ENCODE results near the gene SRP14.

The SRP14 gene

GRCh38 chr15:40051616-40052415 is 12.8 kb upstream of the SRP14 start:
- Histone ChIP-seq H3K9me3 (ENCODE audit: low read length) (no peaks in the 10 kb centered on the region), H3K4me1 (ENCODE audit: insufficient read depth, low read length) (peaks cover 4% of the 10 kb centered on the region), H2AFZ (ENCODE audit: low read depth, low read length) (no peak overlapping the region), H3K4me3 (ENCODE audit: low read length) (no peak overlapping the region), H3K36me3 (ENCODE audit: insufficient read depth, low read length) (peaks cover 3% of the 10 kb centered on the region), H3K27me3 (ENCODE audit: insufficient read depth, low read length) (no peaks in the 10 kb centered on the region)

GRCh38 chr15:40050788-40051470 is 11.9 kb upstream of the SRP14 start:
- Histone ChIP-seq H3K4me1 (ENCODE audit: insufficient read depth, low read length) (no peaks in the 10 kb centered on the region), H3K36me3 (ENCODE audit: insufficient read depth, low read length) (peaks cover 3% of the 10 kb centered on the region), H3K4me3 (ENCODE audit: low read length) (no peak overlapping the region), H2AFZ (ENCODE audit: low read depth, low read length) (no peak overlapping the region), H3K9me3 (ENCODE audit: low read length) (no peaks in the 10 kb centered on the region), H3K27me3 (ENCODE audit: insufficient read depth, low read length) (no peaks in the 10 kb centered on the region)

- H3K4me1 ChIP-seq (ENCODE audit: insufficient read depth, low read length): no peaks in the 10 kb centered on the region
- no peaks in the 10 kb centered on the region for H3K27me3 ChIP-seq (ENCODE audit: insufficient read depth, low read length)
- peaks cover 3% of the 10 kb centered on the region for H3K36me3 ChIP-seq (ENCODE audit: insufficient read depth, low read length)
- no peaks in the 10 kb centered on the region for H3K9me3 ChIP-seq (ENCODE audit: low read length)
- H2AFZ ChIP-seq (ENCODE audit: low read depth, low read length): no peak overlapping the region
- H3K4me3 ChIP-seq (ENCODE audit: low read length): no peak overlapping the region
These were observed 10.0 kb upstream of the SRP14 start for GRCh38 chr15:40048926-40049475.

- no peaks in the 10 kb centered on the region for H3K9me3 ChIP-seq (ENCODE audit: low read length)
- no peak overlapping the region for H2AFZ ChIP-seq (ENCODE audit: low read depth, low read length)
- peaks cover 3% of the 10 kb centered on the region for H3K36me3 ChIP-seq (ENCODE audit: insufficient read depth, low read length)
- no peaks in the 10 kb centered on the region for H3K4me1 ChIP-seq (ENCODE audit: insufficient read depth, low read length)
- H3K27me3 ChIP-seq (ENCODE audit: insufficient read depth, low read length): no peaks in the 10 kb centered on the region
- no peak overlapping the region for H3K4me3 ChIP-seq (ENCODE audit: low read length)
These were observed 9.3 kb upstream of the SRP14 start for GRCh38 chr15:40048211-40048792.

GRCh38 chr15:40047415-40048210 is 8.6 kb upstream of the SRP14 start:
- no peaks in the 10 kb centered on the region for H3K9me3 ChIP-seq (ENCODE audit: low read length)
- no peak overlapping the region for H2AFZ ChIP-seq (ENCODE audit: low read depth, low read length)
- H3K4me1 ChIP-seq (ENCODE audit: insufficient read depth, low read length): no peaks in the 10 kb centered on the region
- H3K36me3 ChIP-seq (ENCODE audit: insufficient read depth, low read length): peaks cover 3% of the 10 kb centered on the region
- no peak overlapping the region for H3K4me3 ChIP-seq (ENCODE audit: low read length)
- H3K27me3 ChIP-seq (ENCODE audit: insufficient read depth, low read length): no peaks in the 10 kb centered on the region

GRCh38 chr15:40046721-40047414 is 7.9 kb upstream of the SRP14 start:
- Histone ChIP-seq H3K4me1 (ENCODE audit: insufficient read depth, low read length) (no peaks in the 10 kb centered on the region), H3K36me3 (ENCODE audit: insufficient read depth, low read length) (peaks cover 3% of the 10 kb centered on the region), H2AFZ (ENCODE audit: low read depth, low read length) (no peak overlapping the region), H3K9me3 (ENCODE audit: low read length) (no peaks in the 10 kb centered on the region), H3K27me3 (ENCODE audit: insufficient read depth, low read length) (no peaks in the 10 kb centered on the region), H3K4me3 (ENCODE audit: low read length) (no peak overlapping the region)

GRCh38 chr15:40045572-40046217 is 6.7 kb upstream of the SRP14 start:
- no peaks in the 10 kb centered on the region for H3K27me3 ChIP-seq (ENCODE audit: insufficient read depth, low read length)
- no peak overlapping the region for H2AFZ ChIP-seq (ENCODE audit: low read depth, low read length)
- H3K4me3 ChIP-seq (ENCODE audit: low read length): no peak overlapping the region
- no peaks in the 10 kb centered on the region for H3K4me1 ChIP-seq (ENCODE audit: insufficient read depth, low read length)
- H3K9me3 ChIP-seq (ENCODE audit: low read length): no peaks in the 10 kb centered on the region
- peaks cover 3% of the 10 kb centered on the region for H3K36me3 ChIP-seq (ENCODE audit: insufficient read depth, low read length)

- Histone ChIP-seq H3K9me3 (ENCODE audit: low read length) (no peaks in the 10 kb centered on the region), H3K36me3 (ENCODE audit: insufficient read depth, low read length) (peaks cover 3% of the 10 kb centered on the region), H3K27me3 (ENCODE audit: insufficient read depth, low read length) (no peaks in the 10 kb centered on the region), H3K4me3 (ENCODE audit: low read length) (no peak overlapping the region), H3K4me1 (ENCODE audit: insufficient read depth, low read length) (peaks cover 6% of the 10 kb centered on the region), H2AFZ (ENCODE audit: low read depth, low read length) (no peak overlapping the region)
These were observed 6.0 kb upstream of the SRP14 start for GRCh38 chr15:40044717-40045571.

GRCh38 chr15:40043927-40044716 is 5.1 kb upstream of the SRP14 start:
- Histone ChIP-seq H2AFZ (ENCODE audit: low read depth, low read length) (no peak overlapping the region), H3K4me1 (ENCODE audit: insufficient read depth, low read length) (peaks cover 6% of the 10 kb centered on the region), H3K27me3 (ENCODE audit: insufficient read depth, low read length) (no peaks in the 10 kb centered on the region), H3K9me3 (ENCODE audit: low read length) (no peaks in the 10 kb centered on the region), H3K4me3 (ENCODE audit: low read length) (no peak overlapping the region), H3K36me3 (ENCODE audit: insufficient read depth, low read length) (peaks cover 3% of the 10 kb centered on the region)

- peaks cover 3% of the 10 kb centered on the region for H3K36me3 ChIP-seq (ENCODE audit: insufficient read depth, low read length)
- no peak overlapping the region for H2AFZ ChIP-seq (ENCODE audit: low read depth, low read length)
- H3K27me3 ChIP-seq (ENCODE audit: insufficient read depth, low read length): no peaks in the 10 kb centered on the region
- no peaks in the 10 kb centered on the region for H3K9me3 ChIP-seq (ENCODE audit: low read length)
- no peak overlapping the region for H3K4me3 ChIP-seq (ENCODE audit: low read length)
- H3K4me1 ChIP-seq (ENCODE audit: insufficient read depth, low read length): peaks cover 10% of the 10 kb centered on the region
These were observed 3.9 kb upstream of the SRP14 start for GRCh38 chr15:40042791-40043320.

Data from neuron (in vitro differentiated cells).